Measurements from ENCODE around the gene PHRF1.

PHRF1 gene

DNA sequence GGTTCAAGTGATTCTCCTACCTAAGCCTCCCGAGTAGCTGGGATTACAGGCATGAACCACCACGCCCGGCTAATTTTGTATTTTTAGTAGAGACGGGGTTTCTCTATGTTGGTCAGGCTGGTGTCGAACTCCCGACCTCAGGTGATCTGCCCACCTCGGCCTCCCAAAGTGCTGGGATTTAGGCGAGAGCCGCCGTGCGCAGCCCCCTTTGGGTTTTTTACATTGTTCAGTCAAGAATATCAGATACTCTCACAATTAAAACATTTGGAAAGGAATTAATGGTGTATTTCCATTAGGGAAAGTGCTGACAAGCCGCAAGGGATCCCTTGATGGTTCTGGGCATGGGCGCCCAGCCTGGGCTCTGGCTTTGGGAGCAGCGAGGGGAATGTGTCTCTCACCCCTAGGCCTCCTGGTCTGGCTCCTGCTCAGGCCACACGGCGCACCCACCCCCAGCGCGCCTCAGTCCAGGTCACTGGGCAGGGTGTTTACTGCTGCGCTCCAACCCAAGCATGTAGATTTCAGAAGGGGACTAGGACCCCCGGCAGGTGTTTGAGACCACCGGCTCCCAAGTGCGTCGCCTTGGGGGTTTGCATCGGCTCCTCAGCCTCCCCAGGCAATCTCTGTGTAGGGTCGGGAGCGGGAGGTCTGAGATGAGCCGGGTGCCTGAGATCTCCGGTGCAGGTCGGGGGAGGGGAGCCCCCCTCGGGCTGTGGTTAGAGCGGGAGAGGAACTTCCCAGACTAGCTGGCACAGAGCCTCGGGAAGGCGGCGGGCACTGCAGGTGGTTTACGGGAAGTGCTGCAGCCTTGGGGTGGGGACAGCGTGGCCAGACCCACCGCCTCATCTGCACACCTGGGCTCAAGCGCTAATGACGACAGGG, 40.3 kb downstream of the PHRF1 start:
- H3K27me3 ChIP-seq (replicated peaks; ENCODE audit: control insufficient read depth, insufficient read depth, low read length, poor library complexity, severe bottlenecking) = no peaks in the 10 kb centered on the region
- H3K36me3 ChIP-seq (ENCODE audit: control insufficient read depth, insufficient read depth, low read length) = peaks cover 14% of the 10 kb centered on the region
- no peak for DNase-seq
- H3K27ac ChIP-seq (ENCODE audit: insufficient read depth, low read length, poor library complexity, severe bottlenecking) = peak overlapping the region; percentile 94
- peak overlapping the region; percentile 79 for H3K4me3 ChIP-seq (ENCODE audit: insufficient read depth, low read depth, low read length, poor library complexity, severe bottlenecking)
- peaks cover 22% of the 10 kb centered on the region for H3K4me1 ChIP-seq (ENCODE audit: control insufficient read depth, insufficient read depth, low read length, poor library complexity, severe bottlenecking)
- H3K9me3 ChIP-seq (ENCODE audit: control insufficient read depth, low read length) = no peaks in the 10 kb centered on the region

DNA sequence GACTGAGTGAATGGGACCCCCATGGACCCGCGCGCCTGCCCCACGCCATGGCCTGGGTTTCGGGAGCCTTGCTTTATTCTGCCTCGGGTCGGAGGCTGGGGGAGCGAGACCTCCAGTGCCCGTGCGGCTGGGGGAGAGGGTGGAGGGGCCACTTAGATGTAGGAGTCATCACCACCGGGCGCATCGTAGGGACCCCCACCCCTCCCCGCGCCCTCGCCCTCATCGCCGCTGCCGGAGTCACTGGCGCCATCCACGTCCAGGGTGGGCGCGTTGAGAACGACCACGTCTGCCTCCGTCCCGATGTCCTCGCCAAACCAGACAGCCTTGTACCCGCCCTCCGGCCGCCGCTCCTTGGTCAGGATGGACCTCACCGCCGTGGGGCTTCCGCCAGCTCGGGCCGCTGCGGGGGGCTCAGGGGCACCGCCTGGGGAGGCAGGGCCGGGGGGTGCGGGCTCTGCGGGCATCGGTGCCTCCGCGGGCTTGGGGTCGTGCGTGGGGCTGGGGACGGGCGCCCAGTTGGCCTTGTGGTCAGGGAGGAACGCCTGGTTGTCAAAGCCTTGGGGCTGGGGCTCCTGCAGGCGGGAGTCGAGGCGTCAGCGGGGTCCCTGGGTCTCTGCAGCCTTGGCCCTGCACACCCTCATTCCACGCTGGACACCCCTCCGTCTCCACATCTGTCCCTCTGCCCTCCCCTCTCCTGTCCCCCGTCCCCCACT, 41.1 kb downstream of the PHRF1 start:
- DNase-seq = no peak
- Histone ChIP-seq H3K9me3 (ENCODE audit: control insufficient read depth, low read length) (no peaks in the 10 kb centered on the region), H3K36me3 (ENCODE audit: control insufficient read depth, insufficient read depth, low read length) (peaks cover 6% of the 10 kb centered on the region), H3K27ac (ENCODE audit: insufficient read depth, low read length, poor library complexity, severe bottlenecking) (no peak overlapping the region), H3K4me3 (ENCODE audit: insufficient read depth, low read depth, low read length, poor library complexity, severe bottlenecking) (no peak overlapping the region), H3K4me1 (ENCODE audit: control insufficient read depth, insufficient read depth, low read length, poor library complexity, severe bottlenecking) (peaks cover 22% of the 10 kb centered on the region), H3K27me3 (replicated peaks; ENCODE audit: control insufficient read depth, insufficient read depth, low read length, poor library complexity, severe bottlenecking) (no peaks in the 10 kb centered on the region)

DNA sequence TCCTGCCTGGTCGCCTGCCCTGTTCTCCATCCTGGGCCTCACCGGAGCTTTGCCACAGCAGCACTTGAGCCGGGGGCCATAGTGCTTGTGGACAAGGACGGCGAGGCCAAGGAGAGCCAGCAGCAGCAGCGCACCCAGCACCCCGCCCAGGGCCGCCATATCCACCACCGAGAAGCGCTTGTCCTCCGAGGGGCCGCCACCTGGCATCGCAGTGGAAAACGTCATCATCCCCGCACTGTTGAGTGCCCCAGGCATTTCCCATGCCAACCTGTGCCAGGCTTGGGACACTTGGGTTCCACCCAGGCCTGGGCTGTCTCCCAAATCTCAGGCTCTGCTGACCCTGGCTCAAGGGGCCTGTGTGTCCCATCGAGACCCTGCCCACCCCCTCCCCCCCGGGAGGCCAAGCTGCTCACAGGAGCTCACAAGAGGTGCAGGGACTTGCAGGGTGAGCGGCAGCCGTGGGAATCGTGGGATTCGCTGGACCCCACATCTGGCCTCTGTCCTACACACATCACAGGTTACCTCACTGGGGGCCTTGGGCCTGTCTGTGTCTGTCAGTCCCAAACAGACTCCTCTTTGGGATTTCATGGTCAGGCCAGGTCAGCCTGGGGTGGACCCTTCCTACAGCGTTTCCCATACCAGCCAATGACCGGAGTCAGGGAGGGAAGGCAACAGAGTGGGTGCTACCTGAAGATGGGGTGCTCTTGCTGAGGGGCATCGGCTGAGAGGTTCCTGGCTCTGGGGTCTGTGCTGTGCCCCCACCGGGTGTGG, 41.8 kb downstream of the PHRF1 start:
- Histone ChIP-seq H3K27me3 (replicated peaks; ENCODE audit: control insufficient read depth, insufficient read depth, low read length, poor library complexity, severe bottlenecking) (no peaks in the 10 kb centered on the region), H3K4me1 (ENCODE audit: control insufficient read depth, insufficient read depth, low read length, poor library complexity, severe bottlenecking) (peaks cover 19% of the 10 kb centered on the region), H3K9me3 (ENCODE audit: control insufficient read depth, low read length) (no peaks in the 10 kb centered on the region), H3K36me3 (ENCODE audit: control insufficient read depth, insufficient read depth, low read length) (no peaks in the 10 kb centered on the region), H3K4me3 (ENCODE audit: insufficient read depth, low read depth, low read length, poor library complexity, severe bottlenecking) (no peak overlapping the region), H3K27ac (ENCODE audit: insufficient read depth, low read length, poor library complexity, severe bottlenecking) (no peak overlapping the region)
- DNase-seq = no peak

DNA sequence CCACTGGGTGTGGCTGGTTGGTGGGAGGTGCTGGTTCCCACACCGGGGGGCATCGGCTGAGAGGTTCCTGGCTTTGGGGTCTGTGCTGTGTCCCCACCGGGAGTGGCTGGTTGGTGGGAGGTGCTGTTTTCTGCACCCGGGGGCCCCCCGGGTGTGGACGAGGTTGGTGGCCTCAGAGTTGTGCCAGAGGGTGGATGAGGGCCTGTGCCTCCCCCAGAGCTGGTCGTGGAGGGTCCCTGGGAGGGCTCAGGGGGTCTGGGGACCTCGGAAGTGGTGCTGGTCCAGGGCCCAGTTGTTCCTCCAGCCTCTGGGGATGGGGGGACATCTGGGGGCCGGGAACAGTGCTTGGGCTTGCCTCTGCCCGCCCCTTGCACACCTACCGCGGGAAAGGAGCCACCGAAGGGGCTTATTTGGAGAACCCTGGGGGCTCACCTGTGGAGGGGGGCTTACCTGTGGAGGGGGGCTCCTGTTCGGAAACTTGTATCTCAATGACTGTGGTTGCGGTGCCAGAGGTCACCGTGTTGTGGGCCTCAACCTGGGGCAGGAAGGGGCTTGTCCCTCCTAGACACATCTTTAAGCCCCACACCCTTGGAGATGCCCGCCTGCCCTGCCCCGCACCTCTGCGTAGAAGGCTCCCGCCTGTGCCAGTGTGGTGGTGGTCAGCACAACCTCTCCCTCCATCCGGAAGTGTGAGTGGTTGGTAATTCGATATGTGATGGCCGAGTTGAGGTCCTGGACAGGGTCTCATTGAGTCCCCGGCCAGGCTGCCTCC, 42.8 kb downstream of the PHRF1 start:
- Histone ChIP-seq H3K27me3 (replicated peaks; ENCODE audit: control insufficient read depth, insufficient read depth, low read length, poor library complexity, severe bottlenecking) (no peaks in the 10 kb centered on the region), H3K36me3 (ENCODE audit: control insufficient read depth, insufficient read depth, low read length) (no peaks in the 10 kb centered on the region), H3K9me3 (ENCODE audit: control insufficient read depth, low read length) (no peaks in the 10 kb centered on the region), H3K4me1 (ENCODE audit: control insufficient read depth, insufficient read depth, low read length, poor library complexity, severe bottlenecking) (peaks cover 11% of the 10 kb centered on the region), H3K27ac (ENCODE audit: insufficient read depth, low read length, poor library complexity, severe bottlenecking) (no peak overlapping the region), H3K4me3 (ENCODE audit: insufficient read depth, low read depth, low read length, poor library complexity, severe bottlenecking) (no peak overlapping the region)
- DNase-seq = no peak

DNA sequence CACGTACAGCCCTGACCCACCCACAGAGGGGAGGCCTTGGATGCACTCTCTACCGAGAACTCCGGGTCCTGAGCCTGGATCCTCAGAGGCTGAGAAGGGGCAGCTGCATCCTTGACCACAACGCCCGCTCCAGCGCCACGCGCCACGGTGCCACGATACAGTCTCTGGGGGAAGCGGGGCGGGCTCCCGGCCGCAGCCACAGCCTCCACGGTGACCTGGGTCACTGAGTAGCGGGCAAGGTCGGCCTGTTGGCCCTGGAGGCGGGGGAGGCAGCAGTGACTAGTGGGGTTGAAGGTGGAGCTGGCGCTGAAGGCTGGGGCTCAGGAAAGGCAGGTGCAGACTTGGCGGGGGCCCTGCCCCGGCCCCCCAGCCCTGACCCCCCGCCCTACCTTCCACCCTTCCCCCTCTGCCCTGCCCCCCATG, 43.4 kb downstream of the PHRF1 start:
- no peaks in the 10 kb centered on the region for H3K9me3 ChIP-seq (ENCODE audit: control insufficient read depth, low read length)
- peaks cover 3% of the 10 kb centered on the region for H3K27me3 ChIP-seq (replicated peaks; ENCODE audit: control insufficient read depth, insufficient read depth, low read length, poor library complexity, severe bottlenecking)
- H3K27ac ChIP-seq (ENCODE audit: insufficient read depth, low read length, poor library complexity, severe bottlenecking) = no peak overlapping the region
- no peak for DNase-seq
- H3K4me1 ChIP-seq (ENCODE audit: control insufficient read depth, insufficient read depth, low read length, poor library complexity, severe bottlenecking) = peaks cover 5% of the 10 kb centered on the region
- H3K36me3 ChIP-seq (ENCODE audit: control insufficient read depth, insufficient read depth, low read length) = no peaks in the 10 kb centered on the region
- no peak overlapping the region for H3K4me3 ChIP-seq (ENCODE audit: insufficient read depth, low read depth, low read length, poor library complexity, severe bottlenecking)

DNA sequence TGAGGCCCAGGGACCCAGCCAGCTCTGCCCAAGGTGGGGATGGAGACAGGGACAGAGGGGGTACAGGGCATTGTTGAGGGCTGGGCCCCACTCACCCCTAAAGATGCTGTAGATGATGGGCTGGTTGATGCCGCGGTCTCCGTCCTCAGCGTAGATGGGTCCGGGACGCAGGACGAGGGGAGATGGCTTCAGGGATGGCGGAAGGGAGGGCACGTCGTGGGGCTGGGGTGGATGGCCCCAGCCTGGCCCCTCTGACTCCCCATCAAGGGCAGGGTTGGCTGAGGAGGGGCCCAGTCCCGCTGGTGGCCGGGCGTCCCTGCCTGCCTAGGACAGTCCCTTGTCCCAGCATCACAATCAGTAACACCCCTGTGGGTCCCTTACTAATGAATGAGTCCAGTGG, 43.9 kb downstream of the PHRF1 start:
- DNase-seq = no peak
- Histone ChIP-seq H3K4me1 (ENCODE audit: control insufficient read depth, insufficient read depth, low read length, poor library complexity, severe bottlenecking) (no peaks in the 10 kb centered on the region), H3K4me3 (ENCODE audit: insufficient read depth, low read depth, low read length, poor library complexity, severe bottlenecking) (no peak overlapping the region), H3K9me3 (ENCODE audit: control insufficient read depth, low read length) (no peaks in the 10 kb centered on the region), H3K36me3 (ENCODE audit: control insufficient read depth, insufficient read depth, low read length) (no peaks in the 10 kb centered on the region), H3K27me3 (replicated peaks; ENCODE audit: control insufficient read depth, insufficient read depth, low read length, poor library complexity, severe bottlenecking) (peaks cover 8% of the 10 kb centered on the region), H3K27ac (ENCODE audit: insufficient read depth, low read length, poor library complexity, severe bottlenecking) (no peak overlapping the region)

DNA sequence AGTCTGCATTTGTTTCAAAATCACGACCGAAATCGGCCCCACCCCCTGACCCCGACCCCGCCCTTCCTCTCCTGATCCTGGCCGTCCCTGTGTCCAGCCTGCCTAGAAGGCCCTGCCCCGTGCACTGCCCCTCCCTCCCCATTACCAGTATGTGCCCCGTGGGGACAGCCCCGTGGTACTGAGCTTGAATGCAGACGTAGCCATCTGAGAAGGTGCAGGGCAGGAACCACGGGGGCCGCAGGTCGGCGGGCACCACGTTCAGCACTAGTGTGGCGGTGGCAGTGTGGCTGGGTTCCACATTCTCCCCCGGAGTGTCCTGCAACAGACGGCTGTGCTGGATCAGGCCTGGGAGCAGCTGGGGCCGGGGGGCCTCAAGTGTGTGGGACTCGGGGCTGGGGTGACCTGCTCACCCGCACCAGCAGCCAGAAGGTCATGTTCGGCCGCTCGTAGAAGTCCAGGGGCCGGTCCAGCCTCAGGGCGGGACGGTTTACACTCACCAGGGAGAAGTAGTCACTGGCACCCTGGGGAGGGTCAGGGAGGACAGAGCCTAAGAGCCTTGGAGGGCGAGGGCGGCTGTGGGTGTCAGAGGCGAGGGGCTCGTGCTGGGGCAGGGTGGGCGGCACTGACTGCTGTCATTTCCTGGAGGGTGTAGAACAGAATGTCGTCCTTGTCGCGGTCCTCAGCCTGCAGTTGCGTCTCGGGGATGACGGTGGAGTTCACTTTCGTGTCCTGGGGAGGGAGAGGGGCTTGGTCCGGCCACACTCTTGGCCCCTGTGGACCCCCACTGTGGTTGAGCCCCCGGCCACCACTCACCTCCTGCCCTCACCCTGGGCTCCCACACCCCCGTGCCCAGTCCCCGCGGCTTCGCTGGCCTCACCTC, 44.9 kb downstream of the PHRF1 start:
- Histone ChIP-seq H3K4me3 (ENCODE audit: insufficient read depth, low read depth, low read length, poor library complexity, severe bottlenecking) (no peak overlapping the region), H3K27ac (ENCODE audit: insufficient read depth, low read length, poor library complexity, severe bottlenecking) (no peak overlapping the region), H3K36me3 (ENCODE audit: control insufficient read depth, insufficient read depth, low read length) (no peaks in the 10 kb centered on the region), H3K9me3 (ENCODE audit: control insufficient read depth, low read length) (no peaks in the 10 kb centered on the region), H3K27me3 (replicated peaks; ENCODE audit: control insufficient read depth, insufficient read depth, low read length, poor library complexity, severe bottlenecking) (peaks cover 17% of the 10 kb centered on the region), H3K4me1 (ENCODE audit: control insufficient read depth, insufficient read depth, low read length, poor library complexity, severe bottlenecking) (peaks cover 2% of the 10 kb centered on the region)
- DNase-seq = no peak

DNA sequence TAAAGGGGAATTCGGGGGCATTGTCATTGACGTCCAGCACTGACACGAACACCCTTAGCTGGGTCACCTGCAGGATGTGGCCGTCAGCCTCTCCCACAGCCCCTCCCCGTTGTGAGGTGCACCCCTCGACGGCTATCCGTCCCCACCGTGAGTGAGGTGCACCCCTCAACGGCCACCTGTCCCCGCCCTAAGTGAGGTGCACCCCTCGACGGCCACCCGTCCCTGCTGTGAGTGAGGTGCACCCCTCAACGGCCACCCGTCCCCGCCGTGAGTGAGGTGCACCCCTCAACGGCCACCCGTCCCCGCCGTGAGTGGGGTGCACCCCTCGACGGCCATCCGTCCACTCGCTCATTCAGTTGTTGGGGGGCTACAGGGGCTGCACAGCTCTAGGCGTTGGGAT, 45.6 kb downstream of the PHRF1 start:
- no peak overlapping the region for H3K4me3 ChIP-seq (ENCODE audit: insufficient read depth, low read depth, low read length, poor library complexity, severe bottlenecking)
- H3K9me3 ChIP-seq (ENCODE audit: control insufficient read depth, low read length) = no peaks in the 10 kb centered on the region
- DNase-seq = no peak
- no peak overlapping the region for H3K27ac ChIP-seq (ENCODE audit: insufficient read depth, low read length, poor library complexity, severe bottlenecking)
- H3K4me1 ChIP-seq (ENCODE audit: control insufficient read depth, insufficient read depth, low read length, poor library complexity, severe bottlenecking) = peaks cover 8% of the 10 kb centered on the region
- H3K27me3 ChIP-seq (replicated peaks; ENCODE audit: control insufficient read depth, insufficient read depth, low read length, poor library complexity, severe bottlenecking) = peaks cover 23% of the 10 kb centered on the region
- no peaks in the 10 kb centered on the region for H3K36me3 ChIP-seq (ENCODE audit: control insufficient read depth, insufficient read depth, low read length)

Measured in effector memory CD4-positive, alpha-beta T cell (primary cell).